GM23248 (cell line): ENCODE measurements around the gene ERN2.

ENCODE experiments used
- EZH2 ChIP-seq: fragments of 200-600 bp; sonication (generic); IDR thresholded peaks from 2 replicates; pipeline ENCODE4 v1.6.1; 2018; ENCODE audit warnings: antibody characterized with exemption, mild to moderate bottlenecking; ENCODE audit not compliant: insufficient read depth, poor library complexity, severe bottlenecking
- EZH2phosphoT487 ChIP-seq: fragments of 200-600 bp; sonication (generic); IDR thresholded peaks from 2 replicates; pipeline ENCODE4 v1.6.1; 2018; ENCODE audit warnings: antibody characterized with exemption, moderate library complexity, mild to moderate bottlenecking, low read depth; ENCODE audit not compliant: insufficient read depth

- TF ChIP-seq EZH2 (no peak), EZH2phosphoT487 (no peak)
Observed at GRCh38 chr16:23666571-23667354, 46.3 kb downstream of the ERN2 start.
